ENCODE results near the gene ZMYM3.
"Not testable (repeated sequence)": the region's sequence is repeated elsewhere in the genome, so short reads cannot be mapped to it uniquely, and the experiment has no call there.

The ZMYM3 gene

DNA sequence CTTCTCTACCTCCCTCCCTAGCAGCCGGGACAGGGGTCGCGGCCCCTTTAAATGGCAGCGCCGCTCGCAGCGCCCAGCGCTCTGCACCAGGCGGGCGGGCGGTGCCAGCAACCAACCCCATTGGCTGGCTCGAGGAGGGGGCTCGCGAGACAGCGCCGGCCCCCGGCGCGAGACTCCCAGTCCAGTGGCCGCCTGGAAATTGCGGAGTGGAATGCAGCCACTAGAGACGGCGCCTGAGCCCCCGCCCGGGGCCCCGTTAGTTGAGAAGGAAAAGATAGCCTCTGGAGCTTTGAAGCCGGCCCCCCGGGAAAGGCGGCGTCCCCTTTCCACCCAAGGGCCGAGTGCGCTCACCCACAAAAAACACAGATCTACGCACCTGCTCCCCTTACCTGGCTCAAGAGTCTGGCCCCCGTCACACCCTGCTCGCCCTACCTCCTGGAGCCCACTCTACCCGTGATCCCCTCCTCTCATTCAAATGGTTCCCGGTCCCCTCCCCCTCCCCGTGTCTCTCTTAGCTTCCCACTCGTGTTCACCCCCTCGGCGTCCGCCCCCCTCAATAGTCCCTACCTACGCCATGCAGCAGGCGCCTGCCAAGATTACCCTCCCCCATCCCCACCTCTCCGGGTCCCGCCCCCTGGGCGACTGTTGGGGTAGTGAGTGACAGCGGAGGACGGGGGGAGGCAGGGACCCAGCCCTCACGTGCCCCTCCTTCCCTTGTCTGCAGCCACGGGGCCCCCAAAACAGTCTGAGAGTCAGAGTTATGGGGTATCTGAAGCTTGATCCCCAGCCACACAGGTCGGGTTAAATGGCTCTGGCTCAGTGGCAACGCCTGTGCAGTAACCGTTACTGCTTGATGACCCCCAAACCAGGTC, at the start of gene ZMYM3:
Gene ZMYM3 (minus strand): TSS at position 49 of the 872 bp plus-strand sequence. CDS start 885 bp downstream, outside the sequence.
- DNase-seq = peak; percentile 69

DNA sequence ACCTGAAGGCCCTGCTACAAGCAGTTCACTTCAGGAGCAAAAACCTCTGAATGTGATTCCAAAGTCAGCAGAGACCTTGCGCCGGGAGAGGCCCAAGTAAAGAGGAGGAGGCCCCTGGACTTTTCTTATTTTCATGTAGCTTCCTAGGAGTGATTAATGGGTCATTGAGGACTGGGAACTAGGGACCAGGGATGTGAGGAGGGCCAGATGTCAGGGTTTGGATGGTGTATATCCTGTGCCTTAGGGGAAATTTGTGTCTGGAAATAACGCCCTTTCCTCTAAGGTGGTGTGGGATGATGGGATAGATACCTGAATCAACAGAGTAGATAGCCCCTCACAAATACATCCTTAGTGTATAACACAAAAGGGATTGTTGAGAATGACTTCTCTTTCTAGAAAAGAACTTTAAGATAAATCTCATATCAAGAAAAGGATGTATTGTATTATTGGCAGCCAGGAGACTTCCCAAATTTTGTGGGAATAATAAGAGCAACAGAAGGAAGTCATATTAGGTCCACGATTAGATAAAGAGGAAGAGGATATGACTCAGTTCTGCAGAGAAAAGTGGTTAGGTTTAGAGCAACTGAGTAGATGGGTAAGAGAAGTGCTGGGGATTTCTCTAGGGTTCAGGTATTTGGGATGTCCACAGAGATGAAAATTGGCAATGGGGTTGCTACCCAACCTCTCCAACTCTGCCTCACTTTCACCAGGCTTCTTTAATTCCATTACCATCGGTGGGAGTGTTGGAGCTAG, 48.7 kb upstream of the ZMYM3 start:
- DNase-seq = no peak

DNA sequence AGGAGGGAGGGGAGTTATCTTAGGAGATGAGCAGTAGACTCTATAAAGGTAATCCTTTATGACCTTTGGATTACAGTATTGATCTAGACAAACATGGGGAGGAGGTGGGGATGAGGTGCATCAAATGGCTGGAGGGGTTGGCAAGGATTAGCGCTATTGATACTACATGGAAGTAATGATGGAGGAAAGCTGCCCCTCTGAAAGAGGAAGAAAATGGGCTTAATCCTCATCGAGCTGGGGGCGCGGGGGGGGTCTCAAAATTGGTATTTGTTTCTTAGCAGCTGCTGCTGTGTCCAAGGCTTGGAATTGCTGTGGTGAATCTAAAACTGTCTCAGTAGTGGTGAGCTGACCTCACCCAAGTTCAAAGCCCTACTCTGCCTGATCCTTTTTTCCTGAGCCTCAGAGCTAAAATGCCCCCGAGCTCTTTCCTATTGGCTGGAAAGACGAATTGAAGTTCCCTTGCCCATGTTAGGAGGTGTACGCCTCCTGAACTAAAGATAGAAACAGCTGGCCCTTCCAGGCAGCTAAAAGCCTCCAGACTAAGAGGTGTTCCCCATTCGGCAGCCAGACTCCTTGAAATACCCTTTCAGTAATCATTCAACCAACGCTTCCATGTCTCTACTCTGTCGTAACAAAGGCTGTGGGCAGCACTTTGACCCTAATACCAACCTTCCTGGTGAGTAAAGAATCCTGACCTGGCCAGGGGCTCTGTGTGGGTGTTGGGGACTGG, 47.4 kb upstream of the ZMYM3 start, which contains the start of gene ITGB1BP2:
Gene ITGB1BP2 (plus strand): TSS at position 556 of the 730 bp plus-strand sequence. CDS start 57 bp downstream, at position 613.
- DNase-seq = peak; percentile 62

DNA sequence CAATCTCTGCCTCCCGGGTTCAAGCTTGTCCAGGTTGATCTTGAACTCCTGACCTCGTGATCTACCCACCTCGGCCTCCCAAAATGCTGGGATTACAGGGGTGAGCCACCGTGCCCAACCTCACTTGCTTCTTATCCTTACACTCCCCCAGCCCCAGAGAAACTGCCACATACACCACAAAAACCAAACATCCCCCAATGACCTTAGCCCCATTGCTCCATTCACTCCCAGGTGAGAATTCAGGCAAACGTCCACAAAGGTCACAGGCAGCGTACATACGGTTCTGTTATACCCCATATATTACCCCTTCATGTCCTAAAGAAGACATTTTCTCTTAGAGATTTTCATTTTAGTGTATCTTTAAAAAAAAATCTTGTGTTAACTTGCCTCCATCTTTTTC, 46.6 kb upstream of the ZMYM3 start:
- not testable (repeated sequence) for DNase-seq

DNA sequence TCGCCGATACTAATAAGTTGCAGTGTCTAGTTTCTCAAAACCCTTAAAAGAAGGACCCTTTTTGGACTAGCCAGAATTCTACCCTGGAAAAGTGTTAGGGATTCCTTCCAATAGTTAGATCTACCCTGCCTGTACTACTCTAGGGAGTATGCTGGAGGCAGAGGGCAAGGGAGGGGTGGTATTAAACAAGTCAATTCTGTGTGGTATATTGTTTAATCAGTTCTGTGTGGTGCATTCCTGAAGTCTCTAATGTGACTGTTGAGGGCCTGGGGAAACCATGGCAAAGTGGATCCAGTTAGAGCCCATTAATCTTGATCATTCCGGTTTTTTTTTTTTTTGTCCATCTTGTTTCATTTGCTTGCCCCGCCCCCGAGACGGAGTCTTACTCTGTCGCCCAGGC, 46.1 kb upstream of the ZMYM3 start:
- DNase-seq = not testable (repeated sequence)

DNA sequence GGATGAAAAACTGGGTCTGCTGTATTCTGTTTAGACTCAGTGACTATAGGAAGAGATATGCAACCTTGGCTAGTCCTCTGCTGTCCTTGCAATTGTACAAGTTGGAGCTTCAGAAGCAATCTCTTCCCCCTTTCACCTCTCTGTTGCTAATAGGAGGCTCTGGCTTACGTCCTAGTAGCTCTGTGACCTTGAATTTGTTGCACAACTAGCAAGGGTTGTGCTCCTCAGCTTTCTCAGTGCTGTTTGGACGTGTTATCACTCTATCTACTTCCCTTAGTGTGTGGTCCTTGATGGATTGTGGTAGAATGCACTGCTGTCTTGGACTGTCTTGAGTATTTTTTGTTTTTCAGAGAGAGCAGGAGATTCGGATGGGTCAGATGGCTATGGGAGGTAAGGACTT, 44.2 kb upstream of the ZMYM3 start:
- DNase-seq = no peak

DNA sequence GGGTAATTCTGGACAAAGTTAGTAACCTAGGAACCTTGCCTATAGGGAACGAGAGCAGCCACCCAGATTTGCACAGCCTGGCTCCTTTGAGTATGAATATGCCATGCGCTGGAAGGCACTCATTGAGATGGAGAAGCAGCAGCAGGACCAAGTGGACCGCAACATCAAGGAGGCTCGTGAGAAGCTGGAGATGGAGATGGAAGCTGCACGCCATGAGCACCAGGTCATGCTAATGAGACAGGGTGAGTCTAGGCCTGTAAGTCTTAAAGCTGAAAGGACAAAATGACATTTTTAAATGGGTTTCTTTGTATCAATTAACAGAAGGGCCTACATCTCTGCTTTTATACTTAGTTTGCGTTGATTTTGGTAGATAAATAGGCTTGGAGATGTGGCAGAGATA, 42.9 kb upstream of the ZMYM3 start:
- DNase-seq = no peak

DNA sequence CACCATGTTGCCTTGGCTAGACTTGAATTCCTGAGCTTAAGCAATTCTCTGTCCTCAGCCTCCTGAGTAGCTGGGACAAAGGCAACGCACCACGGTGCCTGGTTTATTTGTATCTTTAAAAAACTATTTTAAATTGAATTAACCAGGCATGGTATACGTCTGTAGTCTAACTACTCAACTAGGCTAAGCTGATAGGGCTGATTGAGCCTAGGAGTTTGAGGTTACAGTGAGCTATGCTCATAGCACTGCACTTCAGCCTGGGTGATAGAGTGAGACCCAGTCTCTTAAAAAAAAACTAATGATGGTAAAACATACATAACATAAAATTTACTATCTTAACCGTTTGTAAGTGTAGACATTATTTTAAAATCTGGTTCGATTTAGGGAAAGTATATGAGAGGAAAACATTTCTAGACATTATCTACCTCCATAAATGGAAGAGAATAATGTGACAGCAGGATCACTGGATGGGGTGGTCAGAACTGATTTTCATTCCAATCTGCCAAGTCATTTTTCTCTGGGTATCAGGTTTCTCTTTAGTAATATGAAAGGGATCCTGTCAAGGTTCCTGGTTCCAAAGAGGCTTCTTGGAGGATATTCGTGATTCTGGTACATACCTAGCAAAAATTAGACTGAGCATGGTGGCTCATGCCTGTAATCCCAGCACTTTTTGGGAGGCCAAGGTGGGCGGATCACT, 38.9 kb upstream of the ZMYM3 start:
- no peak for DNase-seq

DNA sequence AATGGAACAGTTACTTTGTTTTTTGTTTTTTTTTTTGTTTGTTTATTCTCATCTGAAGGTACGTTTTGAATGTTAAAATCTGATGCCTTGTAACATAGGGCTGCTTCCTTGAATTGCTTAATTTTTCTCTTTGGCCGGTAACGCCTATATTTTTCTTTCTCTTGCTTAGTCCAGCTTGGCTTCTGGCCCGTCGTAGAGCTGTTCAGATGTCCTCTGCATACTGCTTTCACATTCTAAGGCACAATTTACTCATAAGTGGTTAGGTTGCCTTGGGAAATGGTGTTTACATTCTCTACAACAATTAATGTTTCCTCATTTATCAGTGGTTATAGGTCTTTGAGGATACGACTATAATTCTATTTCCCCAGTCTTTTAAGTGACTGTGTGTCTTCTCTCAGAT, 37.4 kb upstream of the ZMYM3 start:
- no peak for DNase-seq

DNA sequence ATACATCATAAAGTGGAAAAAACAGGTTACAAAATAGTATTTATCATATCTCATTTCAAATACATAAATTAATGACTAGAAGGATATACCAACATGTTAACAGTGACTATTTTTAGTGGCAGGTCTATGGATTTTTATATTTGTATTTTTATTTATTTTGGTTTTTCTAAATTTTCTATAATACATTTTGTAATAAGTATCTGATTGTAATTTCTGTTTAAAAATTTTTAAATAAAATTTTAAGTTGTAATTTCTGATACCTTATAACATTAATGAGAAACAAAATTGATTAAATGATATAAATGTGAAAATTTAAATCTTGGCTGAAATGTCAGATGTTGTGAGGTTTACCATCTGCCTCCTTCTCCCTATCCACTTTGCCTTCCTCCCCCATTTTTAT, 32.0 kb upstream of the ZMYM3 start:
- no peak for DNase-seq

DNA sequence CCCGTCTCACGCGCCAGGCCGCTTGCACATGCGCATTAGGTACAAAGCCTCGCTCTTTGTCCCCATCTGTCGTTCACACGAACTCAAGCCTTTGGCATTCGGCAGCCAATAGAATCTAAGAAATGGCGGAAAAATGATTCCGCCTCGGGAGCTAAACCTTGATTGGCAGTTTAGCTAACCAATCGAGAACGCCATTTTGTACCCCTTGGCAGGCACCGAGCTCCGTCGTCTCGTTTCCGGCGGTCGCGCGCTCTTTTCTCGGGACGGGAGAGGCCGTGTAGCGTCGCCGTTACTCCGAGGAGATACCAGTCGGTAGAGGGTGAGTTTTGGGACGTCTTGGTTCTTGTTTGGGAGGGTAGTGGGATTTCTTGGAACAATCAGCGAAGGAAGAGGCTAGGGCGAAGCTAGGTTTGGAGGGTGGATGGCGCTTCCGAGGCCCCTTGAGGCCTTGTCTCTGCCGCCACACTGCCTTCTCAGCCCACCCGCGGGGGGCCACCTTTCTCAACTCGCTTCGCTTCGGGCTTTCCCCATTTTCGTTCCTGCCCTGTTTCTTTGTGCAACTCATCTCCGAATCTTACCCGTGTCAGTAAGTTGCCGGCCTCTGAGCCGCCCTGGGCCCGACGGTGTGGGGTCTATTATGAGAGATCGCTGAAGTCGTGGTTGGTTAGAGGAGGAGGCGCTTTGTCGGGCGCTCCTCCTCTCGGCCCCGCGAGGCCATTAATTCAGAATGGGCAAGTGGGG, 29.6 kb upstream of the ZMYM3 start, which contains the start of gene NONO:
Gene NONO (plus strand): TSS at position 233 of the 741 bp plus-strand sequence. CDS start 7,003 bp downstream, outside the sequence.
- DNase-seq = peak; percentile 97

DNA sequence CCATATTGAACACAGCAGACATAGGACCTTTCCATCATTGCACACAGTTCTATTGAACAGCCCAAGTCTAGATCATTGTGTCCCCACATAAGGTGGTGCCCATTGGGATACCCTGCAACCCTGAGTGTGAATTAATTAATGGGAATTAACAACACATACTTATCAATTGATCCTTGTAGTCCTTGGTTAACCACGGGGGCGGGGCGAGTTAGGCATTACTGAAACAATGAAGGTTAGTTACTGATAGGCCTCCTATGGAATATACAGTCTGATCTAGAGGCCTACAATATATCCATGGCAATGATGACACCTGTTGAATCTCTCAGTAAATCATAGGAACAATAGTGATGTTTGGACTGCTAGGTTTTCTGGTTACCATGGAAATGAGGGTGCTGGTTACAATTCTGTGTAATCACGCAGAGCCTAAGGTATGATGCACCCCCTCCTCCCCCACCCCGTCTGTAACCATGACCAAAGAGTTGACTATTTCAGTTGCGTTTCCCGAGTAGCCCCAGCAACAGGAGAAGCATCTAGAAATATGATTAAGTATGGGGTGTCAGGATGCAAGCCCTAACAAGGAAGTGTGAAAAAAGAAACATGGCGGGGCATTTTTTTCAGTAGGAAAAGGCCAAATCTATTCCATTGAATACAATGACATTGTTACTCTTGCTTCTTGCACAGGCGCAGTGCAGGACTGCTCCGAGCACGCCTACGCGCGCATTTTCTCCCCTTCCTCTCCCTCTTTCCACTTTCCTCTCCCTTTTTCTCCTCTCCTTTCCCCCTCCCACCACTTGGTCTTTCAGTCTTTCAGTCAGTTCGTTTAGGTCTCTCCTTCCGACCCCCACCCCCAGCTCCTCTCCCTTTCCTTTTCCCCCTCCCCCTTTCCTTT, 28.8 kb upstream of the ZMYM3 start:
- no peak for DNase-seq

DNA sequence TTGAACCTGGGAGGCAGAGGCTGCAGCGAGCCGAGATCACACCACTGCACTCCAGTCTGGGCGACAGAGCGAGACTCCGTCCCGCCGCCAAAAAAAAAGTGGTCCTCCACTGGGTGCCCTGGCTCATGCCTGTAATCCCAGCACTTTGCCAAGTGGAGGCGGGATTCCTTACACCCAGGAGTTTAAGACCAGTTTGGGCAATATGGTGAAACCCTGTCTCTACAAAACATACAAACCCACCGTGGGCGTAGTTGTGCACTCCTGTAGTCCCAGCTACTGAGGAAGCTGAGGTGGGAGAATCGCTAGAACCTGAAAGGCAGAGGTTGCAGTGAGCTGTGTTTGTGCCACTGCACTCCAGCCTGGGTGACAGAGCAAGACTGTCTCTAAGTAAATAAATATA, 27.4 kb upstream of the ZMYM3 start:
- DNase-seq = not testable (repeated sequence)

DNA sequence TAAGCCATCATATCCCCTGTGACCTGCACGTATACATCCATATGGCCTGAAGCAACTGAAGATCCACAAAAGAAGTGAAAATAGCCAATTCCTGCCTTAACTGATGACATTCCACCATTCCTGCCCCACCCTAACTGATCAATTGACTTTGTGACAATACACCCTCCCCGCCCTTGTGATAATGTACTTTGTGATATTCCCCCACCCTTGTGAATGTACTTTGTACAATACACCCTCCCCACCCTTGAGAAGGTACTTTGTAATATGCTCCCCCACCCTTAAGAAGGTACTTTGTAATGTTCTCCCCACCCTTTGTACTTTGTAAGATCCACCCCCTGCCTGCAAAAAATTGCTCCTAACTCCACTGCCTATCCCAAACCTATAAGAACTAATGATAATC, 18.4 kb upstream of the ZMYM3 start:
- DNase-seq = not testable (repeated sequence)

DNA sequence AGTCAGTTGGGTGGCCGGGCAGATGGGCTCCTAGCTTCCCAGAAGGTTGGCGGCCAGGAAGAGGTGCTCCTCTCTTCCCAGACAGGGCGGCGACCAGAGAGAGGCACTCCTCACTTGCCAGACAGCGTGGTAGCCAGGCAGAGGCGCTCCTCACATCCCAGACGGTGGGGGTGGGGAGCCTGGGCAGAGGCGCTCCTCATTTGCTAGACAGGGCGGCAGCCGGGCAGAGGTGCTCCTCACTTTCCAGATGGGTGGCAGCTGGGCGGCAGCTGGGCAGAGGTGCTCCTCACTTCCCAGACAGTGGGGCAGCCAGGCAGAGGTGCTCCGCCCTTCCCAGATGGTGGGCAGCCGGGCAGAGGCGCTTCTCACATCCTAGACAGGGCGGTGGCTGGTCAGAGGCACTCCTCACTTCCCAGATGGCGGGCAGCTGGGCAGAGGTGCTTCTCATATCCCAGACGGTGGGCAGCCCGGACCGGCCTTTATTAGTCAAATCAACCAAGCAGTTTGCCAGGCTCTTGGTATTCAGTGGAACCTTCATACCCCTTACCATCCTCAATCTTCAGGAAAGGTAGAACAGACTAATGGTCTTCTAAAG, 16.0 kb upstream of the ZMYM3 start:
- no peak for DNase-seq

DNA sequence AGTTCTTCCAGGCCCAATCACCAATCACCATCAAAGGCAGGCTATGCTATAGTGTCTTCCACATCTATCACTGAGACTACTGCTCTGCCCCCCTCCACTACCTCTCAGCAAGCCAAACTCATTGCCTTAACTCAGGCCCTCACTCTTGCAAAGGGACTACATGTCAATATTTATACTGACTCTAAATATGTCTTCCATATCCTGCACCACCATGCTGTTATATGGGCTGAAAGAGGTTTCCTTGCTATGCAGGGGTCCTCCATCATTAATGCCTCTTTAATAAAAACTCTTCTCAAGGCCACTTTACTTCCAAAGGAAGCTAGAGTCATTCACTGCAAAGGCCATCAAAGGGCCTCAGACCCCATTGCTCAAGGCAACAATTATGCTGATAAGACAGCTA, 14.7 kb upstream of the ZMYM3 start:
- not testable (repeated sequence) for DNase-seq

DNA sequence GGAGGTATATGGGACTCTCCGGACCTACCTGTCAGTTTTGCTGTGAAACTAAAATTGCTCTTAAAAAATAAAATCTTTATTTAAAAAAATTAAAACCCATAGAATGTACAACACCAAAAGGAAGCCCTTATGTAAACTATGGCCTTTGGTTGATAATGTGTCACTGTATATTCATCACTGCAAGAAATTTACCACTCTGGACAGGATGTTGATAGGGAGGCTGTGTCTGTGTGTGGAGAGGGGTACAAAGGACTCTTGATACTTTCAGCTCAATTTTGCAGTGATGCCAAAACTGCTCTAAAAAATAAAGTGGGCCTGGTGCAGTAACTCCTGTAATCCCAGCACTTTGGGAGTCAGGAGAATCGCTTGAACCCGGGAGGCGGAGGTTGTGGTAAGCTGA, 2.9 kb upstream of the ZMYM3 start:
- DNase-seq = no peak

DNA sequence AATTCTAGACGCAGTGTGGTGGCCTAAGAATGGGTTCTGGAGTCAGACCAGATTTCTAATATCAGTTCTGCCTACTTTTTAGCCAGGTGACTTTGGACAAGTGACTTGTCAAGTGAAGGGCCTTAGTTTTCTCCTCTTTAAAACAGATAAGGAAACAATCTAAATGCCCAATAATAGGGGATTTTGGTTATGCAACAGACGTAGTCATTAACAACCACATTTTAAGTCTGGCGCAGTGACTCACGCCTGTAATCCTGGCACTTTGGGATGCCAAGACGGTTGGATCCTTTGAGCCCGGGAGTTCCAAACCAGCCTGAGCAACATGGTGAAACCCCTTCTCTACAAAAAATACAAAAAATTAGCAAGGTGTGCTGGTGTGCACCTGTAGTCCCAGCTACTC, 2.1 kb upstream of the ZMYM3 start:
- DNase-seq = no peak

DNA sequence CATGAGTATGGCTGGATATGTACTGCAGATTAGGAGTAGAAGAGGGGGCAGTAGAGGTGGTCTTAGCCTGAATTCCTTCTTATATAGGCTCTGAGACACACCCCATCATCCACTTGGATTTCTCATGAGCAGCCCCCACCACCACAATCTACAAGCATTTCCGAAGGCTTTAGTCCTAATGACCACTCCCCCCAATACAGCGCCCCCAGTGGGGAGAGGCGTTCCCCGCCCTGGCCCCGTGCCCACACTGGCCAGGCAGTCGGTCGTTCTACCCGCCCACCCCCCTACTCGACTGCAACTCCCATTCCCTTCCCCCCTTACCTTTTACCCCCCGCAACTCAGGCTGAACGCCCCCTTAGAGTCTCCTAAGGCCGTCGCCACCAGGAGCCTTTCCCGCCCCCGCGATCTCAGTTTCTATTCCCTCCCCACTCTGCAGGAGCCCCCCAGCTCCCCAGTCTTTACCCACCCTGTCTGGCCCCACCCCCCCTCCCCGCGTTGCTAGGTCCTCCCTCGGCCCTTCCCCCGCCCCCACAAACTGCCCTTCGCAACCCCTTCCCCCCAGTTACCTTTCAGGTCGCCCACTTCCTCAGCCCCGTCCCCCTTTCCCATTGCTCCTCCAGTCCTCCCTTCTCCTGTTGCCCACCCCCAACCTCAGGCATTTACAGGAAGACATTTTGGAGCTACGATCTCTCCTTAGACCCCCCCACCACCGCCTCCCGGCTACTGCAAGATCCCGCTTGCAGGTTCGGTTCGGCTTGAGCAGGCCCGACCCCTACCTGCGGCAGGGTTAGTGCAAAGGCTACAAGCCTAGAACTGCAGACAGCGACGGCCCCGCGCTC, 468 bp downstream of the ZMYM3 start:
- DNase-seq = no peak

Data from DMS 273 treated with DMSO at 0.1 percent for 48 hours (cell line).